Fibroblast of lung (primary cell): Measurements from ENCODE around the gene APC2.

ENCODE experiments used
- EZH2 ChIP-seq: IDR thresholded peaks from 2 replicates; pipeline ENCODE4 v1.5.1; 2012; ENCODE audit warnings: low read length, control low read depth, mild to moderate bottlenecking; ENCODE audit errors: missing control alignments
- TF ChIP-seq, protein P1 (sequence below), 2 donors: IDR thresholded peaks in 1 of 2; conservative IDR thresholded peaks in 1 of 2; 1 replicate in 1 of 2; 2 replicates in 1 of 2; pipeline ENCODE4 v1.5.1; 2011 to 2012; ENCODE audit warnings: low read length in 2 of 2, control low read depth in 1 of 2, inconsistent platforms in 1 of 2, low read depth in 1 of 2, mild to moderate bottlenecking in 1 of 2

DNA sequence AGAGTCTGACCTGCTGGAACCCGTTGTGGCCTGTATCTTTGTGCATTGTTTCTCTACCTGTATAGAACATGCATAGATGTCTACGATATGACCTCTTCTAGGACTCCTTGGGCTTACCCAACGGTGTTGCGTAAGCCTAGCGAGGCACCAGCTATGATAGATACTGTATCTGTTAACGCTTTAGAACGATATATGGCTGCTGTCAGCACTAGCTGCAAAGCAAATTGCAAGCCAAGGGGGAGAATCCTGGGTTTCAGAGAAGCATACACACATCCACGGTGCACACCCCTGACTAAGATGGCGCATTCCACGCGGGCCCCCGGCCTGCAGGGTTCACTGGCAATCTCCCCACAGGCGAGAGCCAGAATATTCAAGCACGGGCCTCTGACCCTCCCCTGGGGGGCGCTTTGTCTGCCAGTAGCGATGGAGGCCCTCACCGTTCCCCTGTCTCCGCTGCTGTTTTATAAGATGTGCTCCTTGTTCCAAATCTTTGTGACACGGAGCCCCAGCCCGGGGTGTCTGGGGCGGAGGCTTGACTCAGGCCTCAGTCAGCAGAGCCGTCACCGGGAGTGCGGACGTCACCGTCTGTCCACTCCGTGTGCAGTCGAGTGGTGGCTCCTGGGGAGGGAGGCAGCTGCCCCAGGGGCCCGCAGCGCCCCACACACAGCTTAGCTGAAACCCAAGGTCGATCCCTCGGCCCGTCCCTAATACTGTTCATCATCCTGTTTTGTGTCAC lies 24.7 kb upstream of the APC2 start:
- TF ChIP-seq, protein P1, sequence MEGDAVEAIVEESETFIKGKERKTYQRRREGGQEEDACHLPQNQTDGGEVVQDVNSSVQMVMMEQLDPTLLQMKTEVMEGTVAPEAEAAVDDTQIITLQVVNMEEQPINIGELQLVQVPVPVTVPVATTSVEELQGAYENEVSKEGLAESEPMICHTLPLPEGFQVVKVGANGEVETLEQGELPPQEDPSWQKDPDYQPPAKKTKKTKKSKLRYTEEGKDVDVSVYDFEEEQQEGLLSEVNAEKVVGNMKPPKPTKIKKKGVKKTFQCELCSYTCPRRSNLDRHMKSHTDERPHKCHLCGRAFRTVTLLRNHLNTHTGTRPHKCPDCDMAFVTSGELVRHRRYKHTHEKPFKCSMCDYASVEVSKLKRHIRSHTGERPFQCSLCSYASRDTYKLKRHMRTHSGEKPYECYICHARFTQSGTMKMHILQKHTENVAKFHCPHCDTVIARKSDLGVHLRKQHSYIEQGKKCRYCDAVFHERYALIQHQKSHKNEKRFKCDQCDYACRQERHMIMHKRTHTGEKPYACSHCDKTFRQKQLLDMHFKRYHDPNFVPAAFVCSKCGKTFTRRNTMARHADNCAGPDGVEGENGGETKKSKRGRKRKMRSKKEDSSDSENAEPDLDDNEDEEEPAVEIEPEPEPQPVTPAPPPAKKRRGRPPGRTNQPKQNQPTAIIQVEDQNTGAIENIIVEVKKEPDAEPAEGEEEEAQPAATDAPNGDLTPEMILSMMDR (conservative IDR thresholded peaks at IDR 0.05 in 1 of 2, IDR thresholded peaks at IDR 0.05 in 1 of 2; ENCODE audit: low read depth in 1 of 2, low read length in 2 of 2): no peak
- no peak for TF ChIP-seq EZH2
